Activated T-helper 1 cell treated with anti-CD3 and anti-CD28 coated beads, Interleukin-12 subunit alpha, Interleukin-12 subunit beta, Interleukin-2, Interleukin-4 antibody, amounts not matched to agents 30 ng/mL and 10 ng/mL and 1 ng/mL, durations not matched to agents 14 hours and 24 hours and 36 hours (primary cell): ENCODE data around the gene PRRX2. TPM values are rescaled to one million over a fixed set of nuclear protein-coding genes. Genes with fewer than 3 reads are reported as not detected.
A peak's percentile ranks its signal among the peaks of the same experiment; 100 is the strongest.

ENCODE experiments used
- DNase-seq: peaks from one replicate; pipeline ENCODE4 v3.0.0; 2021; ENCODE audit warnings: low spot score
- H3K27ac Mint-ChIP-seq: one replicate; pipeline ENCODE4 v1.8.0; 2021; ENCODE audit warnings: mild to moderate bottlenecking, mixed read lengths
- H3K27me3 Mint-ChIP-seq: one replicate; pipeline ENCODE4 v1.8.0; 2022; ENCODE audit warnings: mild to moderate bottlenecking, moderate library complexity, mixed read lengths; ENCODE audit not compliant: insufficient read depth
- H3K36me3 Mint-ChIP-seq: one replicate; pipeline ENCODE4 v1.8.0; 2021; ENCODE audit warnings: low read depth, mixed read lengths
- H3K4me1 Mint-ChIP-seq: one replicate; pipeline ENCODE4 v1.8.0; 2021; ENCODE audit warnings: low read depth, mixed read lengths
- H3K4me3 Mint-ChIP-seq: one replicate; pipeline ENCODE4 v1.8.0; 2021; ENCODE audit warnings: mild to moderate bottlenecking, moderate library complexity, mixed read lengths
- H3K9me3 Mint-ChIP-seq: one replicate; pipeline ENCODE4 v1.8.0; 2021; ENCODE audit warnings: mixed read lengths
- intact Hi-C: fragments of 100-400 bp; cut with micrococcal nuclease; formaldehyde crosslinking; loops from one replicate; pipeline ENCODE4 v1.15.1; 2024
- total RNA-seq: library from RNA; stranded (reverse); gene quantifications from 2 replicates; pipeline ENCODE4 v1.2.3, GENCODE V29; 2022

PRRX2 gene
- 6.2 and 7.8 TPM in 2 replicates for total RNA-seq

GRCh38 chr9:129665389-129665775 is at the start of gene PRRX2:
PRRX2 (plus strand) TSS chr9:129665647; CDS start chr9:129665868, 221 bp downstream.
- DNase-seq, result peak; percentile 38
- peak within 1 kb of the TSS; percentile 61 for H3K27ac Mint-ChIP-seq
- intact Hi-C loops, result loop anchor here (2.0 kb wide), 1 partner anchor 23 kb away; the partner anchor contains the start of gene ASB6
- no peaks in the 10 kb centered on the region for H3K9me3 Mint-ChIP-seq
- H3K4me3 Mint-ChIP-seq, result peak within 1 kb of the TSS; percentile 77
- peaks cover 6% of the 10 kb centered on the region for H3K4me1 Mint-ChIP-seq
- no peaks in the 10 kb centered on the region for H3K36me3 Mint-ChIP-seq
- H3K27me3 Mint-ChIP-seq, result peaks cover 31% of the 10 kb centered on the region

GRCh38 chr9:129617167-129617566 is 48.3 kb upstream of the PRRX2 start:
- Mint-ChIP-seq H3K27ac (no peak overlapping the region), H3K36me3 (peaks cover 2% of the 10 kb centered on the region), H3K4me3 (no peak overlapping the region), H3K9me3 (no peaks in the 10 kb centered on the region), H3K27me3 (peaks cover 35% of the 10 kb centered on the region), H3K4me1 (no peaks in the 10 kb centered on the region)
- intact Hi-C loops, result no loop called here
- no peak for DNase-seq

DNA sequence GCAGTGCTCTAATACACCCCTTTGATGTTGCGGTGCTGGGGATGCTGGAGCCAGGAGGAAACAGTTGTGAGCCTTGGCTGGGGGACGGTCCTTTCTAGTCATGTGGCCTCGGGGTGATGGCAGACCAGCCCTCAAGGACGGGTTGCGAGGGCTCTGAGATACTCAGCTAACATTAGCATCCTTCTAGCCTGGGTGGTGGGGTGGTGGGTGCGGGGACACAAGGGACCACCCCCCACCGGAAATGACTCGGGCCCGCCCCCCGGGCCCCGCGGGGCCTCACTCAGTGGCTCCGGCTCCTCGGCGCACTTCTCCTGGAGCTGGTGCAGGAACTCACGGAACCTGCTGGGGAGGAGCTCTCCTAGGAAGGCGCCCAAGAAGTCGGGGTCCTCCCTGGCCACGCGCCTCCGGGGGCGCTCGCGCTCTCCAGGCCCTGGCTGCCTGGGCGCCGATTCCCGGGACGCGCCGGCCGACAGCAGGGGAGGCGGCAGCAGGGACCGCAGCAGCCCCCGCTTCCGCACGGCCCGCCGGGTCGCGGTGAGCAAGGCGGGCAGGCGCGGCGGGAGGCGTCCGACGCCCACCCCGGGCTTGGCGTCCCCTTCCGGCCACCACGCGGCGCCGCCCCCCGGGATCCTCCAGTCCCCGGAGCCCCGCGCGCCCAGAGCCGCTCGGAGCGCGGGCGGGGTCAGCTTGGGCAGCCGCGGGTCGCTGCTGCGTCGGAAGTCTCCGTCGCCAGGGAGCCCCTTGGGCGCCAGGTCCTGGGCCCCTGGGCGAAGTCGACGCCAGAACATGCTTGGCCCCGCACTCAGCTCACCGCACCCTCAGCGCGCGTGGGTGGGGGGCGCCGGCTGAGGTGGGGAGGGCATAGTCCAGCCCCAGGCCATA is 45.4 kb upstream of the PRRX2 start:
- no peak for DNase-seq
- Mint-ChIP-seq H3K9me3 (no peaks in the 10 kb centered on the region), H3K4me3 (no peak overlapping the region), H3K27ac (no peak overlapping the region), H3K4me1 (peaks cover 12% of the 10 kb centered on the region), H3K36me3 (peaks cover 2% of the 10 kb centered on the region), H3K27me3 (peaks cover 35% of the 10 kb centered on the region)
- intact Hi-C loops, result no loop called here

DNA sequence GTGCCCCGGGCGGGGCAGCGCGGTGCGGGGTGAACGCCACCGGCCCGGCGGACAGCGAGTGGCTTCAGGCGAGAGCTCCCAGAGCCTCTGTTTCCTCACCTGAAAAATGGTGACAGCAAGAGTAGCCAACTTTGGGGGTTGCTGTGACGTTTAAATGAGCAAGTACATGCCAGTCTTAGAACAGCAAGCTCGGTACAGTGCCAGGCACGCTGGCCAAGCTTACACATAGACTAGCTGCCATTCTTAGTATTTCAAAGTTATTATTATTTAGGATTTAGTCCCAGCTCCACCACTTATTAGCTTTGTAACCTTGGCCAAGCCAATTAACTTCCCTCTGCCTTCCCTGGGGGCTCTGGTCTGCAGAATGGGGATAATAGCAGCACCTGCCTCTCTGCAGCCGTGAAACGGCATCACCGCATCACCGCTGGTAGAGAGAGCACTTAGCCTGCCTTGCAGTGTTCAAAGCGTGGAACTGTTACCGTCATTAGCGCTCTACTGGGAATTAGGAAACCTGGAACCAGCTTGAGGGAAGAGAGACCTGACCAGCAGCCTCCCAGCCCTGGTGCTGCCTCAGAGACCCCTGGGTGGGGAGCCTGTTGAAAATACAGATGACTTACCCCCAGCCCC is 44.7 kb upstream of the PRRX2 start, which contains the start of gene C9orf50:
TSS of gene C9orf50 (minus strand) at position 433 of the 627 bp plus-strand sequence. CDS start 527 bp downstream, outside the sequence.
- no peaks in the 10 kb centered on the region for H3K9me3 Mint-ChIP-seq
- intact Hi-C loops, result no loop called here
- peaks cover 2% of the 10 kb centered on the region for H3K36me3 Mint-ChIP-seq
- H3K27ac Mint-ChIP-seq, result peak within 1 kb of the TSS; percentile 48
- DNase-seq, result no peak
- H3K4me3 Mint-ChIP-seq, result no peak within 1 kb of the TSS
- H3K4me1 Mint-ChIP-seq, result peaks cover 17% of the 10 kb centered on the region
- peaks cover 32% of the 10 kb centered on the region for H3K27me3 Mint-ChIP-seq

DNA sequence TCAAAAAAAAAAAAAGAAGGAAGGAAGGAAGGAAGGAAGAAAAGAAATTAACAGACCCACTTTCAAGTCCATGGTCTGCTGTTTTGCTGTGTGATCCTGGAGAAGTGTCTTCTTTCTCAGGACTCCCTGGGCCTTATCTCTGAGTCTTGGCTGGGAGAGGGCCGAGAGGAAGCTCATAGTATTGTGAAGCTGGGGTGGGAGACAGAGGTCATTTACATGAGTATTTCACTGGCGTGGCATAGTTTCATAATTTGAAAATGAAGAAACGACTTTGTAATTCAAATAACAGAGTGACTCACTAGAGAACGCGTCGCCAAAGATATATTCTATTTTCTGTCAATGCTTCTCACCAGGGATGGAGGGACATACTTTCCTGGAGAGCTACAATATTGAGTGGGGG is 42.1 kb upstream of the PRRX2 start:
- H3K4me1 Mint-ChIP-seq, result peaks cover 32% of the 10 kb centered on the region
- intact Hi-C loops, result no loop called here
- H3K9me3 Mint-ChIP-seq, result no peaks in the 10 kb centered on the region
- no peak for DNase-seq
- peaks cover 7% of the 10 kb centered on the region for H3K36me3 Mint-ChIP-seq
- no peak overlapping the region for H3K27ac Mint-ChIP-seq
- no peak overlapping the region for H3K4me3 Mint-ChIP-seq
- H3K27me3 Mint-ChIP-seq, result peaks cover 22% of the 10 kb centered on the region

- Mint-ChIP-seq H3K9me3 (no peaks in the 10 kb centered on the region), H3K27me3 (peaks cover 15% of the 10 kb centered on the region), H3K4me1 (peaks cover 41% of the 10 kb centered on the region), H3K36me3 (peaks cover 5% of the 10 kb centered on the region), H3K27ac (peak overlapping the region; percentile 55), H3K4me3 (peak overlapping the region; percentile 86)
- DNase-seq, result peak; percentile 54
- intact Hi-C loops, result loop anchor here (1.0 kb wide), 4 partner anchors 13 to 493 kb away; no protein-coding TSS in a partner anchor
Observed at GRCh38 chr9:129624168-129624759, 41.2 kb upstream of the PRRX2 start.

DNA sequence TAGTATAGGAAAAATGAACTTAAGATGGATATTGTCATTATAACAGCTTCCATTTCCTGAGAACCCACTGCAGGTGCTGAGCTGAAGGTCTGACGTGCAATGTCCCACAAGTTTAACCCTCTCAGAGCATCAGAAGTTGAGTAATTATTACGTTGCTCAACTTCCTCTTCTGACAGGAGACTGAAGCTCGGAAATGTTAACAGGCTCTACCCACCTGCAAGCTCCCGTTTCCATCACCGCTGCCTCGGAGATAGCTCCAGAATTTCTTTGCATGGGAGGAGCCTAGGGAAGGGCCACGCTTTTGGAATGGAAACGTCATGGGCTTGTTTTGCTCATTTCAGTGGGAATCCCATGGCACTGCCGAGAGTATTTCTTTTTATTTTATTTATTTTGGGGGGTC is 40.5 kb upstream of the PRRX2 start:
- H3K27me3 Mint-ChIP-seq, result peaks cover 11% of the 10 kb centered on the region

DNA sequence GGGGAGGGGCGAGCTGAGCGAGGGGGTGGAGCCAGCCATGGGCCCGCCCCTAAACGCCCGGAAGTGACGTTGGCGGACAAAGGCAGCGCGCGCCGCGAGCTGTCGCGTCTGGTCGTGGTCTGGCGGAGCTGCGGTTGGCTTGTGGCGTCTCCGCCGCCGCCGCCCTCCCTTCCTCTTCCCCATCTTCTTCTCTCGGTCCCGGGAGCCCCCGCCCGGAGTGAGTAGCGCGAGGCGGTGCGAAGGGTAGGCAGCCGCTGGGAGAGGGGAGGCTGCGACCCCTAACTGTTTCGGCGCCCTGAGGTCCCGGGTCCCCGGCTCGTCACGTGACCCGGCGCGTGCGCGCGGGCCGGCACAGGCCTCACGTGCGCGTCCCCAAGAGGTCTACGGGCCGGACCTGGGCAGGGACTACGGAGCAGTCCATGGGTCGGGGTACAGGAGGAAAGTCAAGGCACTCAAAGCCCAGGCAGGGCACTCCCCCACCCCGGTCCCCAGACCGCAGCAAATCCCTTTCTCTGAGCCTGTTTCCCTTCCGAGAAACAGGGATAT is 39.3 kb upstream of the PRRX2 start, which contains the start of gene NTMT1:
TSS of gene NTMT1 (plus strand) at position 85 of the 546 bp plus-strand sequence. CDS start 6,541 bp downstream, outside the sequence.
- Mint-ChIP-seq H3K27me3 (peaks cover 7% of the 10 kb centered on the region), H3K9me3 (no peaks in the 10 kb centered on the region), H3K27ac (peak within 1 kb of the TSS; percentile 95), H3K4me1 (peaks cover 41% of the 10 kb centered on the region), H3K4me3 (peak within 1 kb of the TSS; percentile 86), H3K36me3 (peaks cover 11% of the 10 kb centered on the region)
- intact Hi-C loops, result loop anchor here (1.0 to 5.0 kb wide), 2 partner anchors 16 to 156 kb away; partner anchors contain the start of gene ASB6
- peak; percentile 85 for DNase-seq

More for the DNA sequence above, 40.5 kb upstream of the PRRX2 start:
- H3K9me3 Mint-ChIP-seq, result no peaks in the 10 kb centered on the region
- H3K4me3 Mint-ChIP-seq, result peak overlapping the region; percentile 86
- intact Hi-C loops, result loop anchor here (1.0 to 5.0 kb wide), 5 partner anchors 14 to 494 kb away; no protein-coding TSS in a partner anchor
- peaks cover 41% of the 10 kb centered on the region for H3K4me1 Mint-ChIP-seq
- peaks cover 5% of the 10 kb centered on the region for H3K36me3 Mint-ChIP-seq
- DNase-seq, result no peak
- H3K27ac Mint-ChIP-seq, result peak overlapping the region; percentile 93

GRCh38 chr9:129626625-129627284 is 38.7 kb upstream of the PRRX2 start:
- peaks cover 2% of the 10 kb centered on the region for H3K27me3 Mint-ChIP-seq
- peaks cover 41% of the 10 kb centered on the region for H3K4me1 Mint-ChIP-seq
- no peak for DNase-seq
- H3K27ac Mint-ChIP-seq, result peak overlapping the region; percentile 95
- H3K4me3 Mint-ChIP-seq, result peak overlapping the region; percentile 86
- H3K9me3 Mint-ChIP-seq, result no peaks in the 10 kb centered on the region
- intact Hi-C loops, result loop anchor here (1.0 to 5.0 kb wide), 2 partner anchors 16 to 156 kb away; partner anchors contain the start of gene ASB6
- peaks cover 11% of the 10 kb centered on the region for H3K36me3 Mint-ChIP-seq

- no peak for DNase-seq
- peak overlapping the region; percentile 86 for H3K4me3 Mint-ChIP-seq
- intact Hi-C loops, result loop anchor here (5.0 kb wide), 1 partner anchor 155 kb away; no protein-coding TSS in a partner anchor
- H3K36me3 Mint-ChIP-seq, result peaks cover 14% of the 10 kb centered on the region
- peaks cover 41% of the 10 kb centered on the region for H3K4me1 Mint-ChIP-seq
- H3K9me3 Mint-ChIP-seq, result no peaks in the 10 kb centered on the region
- peak overlapping the region; percentile 42 for H3K27ac Mint-ChIP-seq
- H3K27me3 Mint-ChIP-seq, result peaks cover 2% of the 10 kb centered on the region
Observed at GRCh38 chr9:129627556-129628440, 37.6 kb upstream of the PRRX2 start.

- peaks cover 41% of the 10 kb centered on the region for H3K4me1 Mint-ChIP-seq
- H3K4me3 Mint-ChIP-seq, result peak overlapping the region; percentile 26
- H3K36me3 Mint-ChIP-seq, result peaks cover 16% of the 10 kb centered on the region
- no peak overlapping the region for H3K27ac Mint-ChIP-seq
- H3K27me3 Mint-ChIP-seq, result no peaks in the 10 kb centered on the region
- DNase-seq, result no peak
- H3K9me3 Mint-ChIP-seq, result no peaks in the 10 kb centered on the region
- intact Hi-C loops, result loop anchor here (5.0 kb wide), 1 partner anchor 154 kb away; no protein-coding TSS in a partner anchor
Observed at GRCh38 chr9:129628709-129629108, 36.7 kb upstream of the PRRX2 start.
